MCF 10A (cell line): ENCODE data around the gene COL4A1. TPM values are rescaled to one million over a fixed set of nuclear protein-coding genes. Genes with fewer than 3 reads are reported as not detected.

Experiments
- BruUV-seq: library from RNA; stranded (reverse); fragments of 400-500 nt; replicated peaks from 2 replicates; lab custom pipeline; 2021; lab: Mats Ljungman, UMichigan
- CTCF ChIA-PET: fragments of 300-600 bp; sonication (Branson Sonifier 250); formaldehyde crosslinking; extraction: SDS; loops from one replicate; lab custom pipeline; 2021; ENCODE audit warnings: antibody characterized with exemption, inconsistent platforms; lab: Yijun Ruan, JAX
- POLR2A ChIA-PET: fragments of 300-600, 350-650 bp; sonication (Branson Sonifier 250); formaldehyde crosslinking; extraction: SDS; loops from one replicate; lab custom pipeline; 2020; ENCODE audit warnings: antibody characterized with exemption, inconsistent platforms; lab: Yijun Ruan, JAX
- DNase-seq: peaks from one replicate; pipeline ENCODE4 v3.0.0-alpha.2; 2018; ENCODE audit not compliant: unreplicated experiment
- H3K27ac Mint-ChIP-seq: one replicate; pipeline ENCODE4 v1.8.0; 2022; ENCODE audit warnings: mild to moderate bottlenecking, low read depth, mixed read lengths; ENCODE audit not compliant: unreplicated experiment
- H3K27me3 Mint-ChIP-seq: one replicate; pipeline ENCODE4 v1.8.0; 2022; ENCODE audit warnings: mixed read lengths; ENCODE audit not compliant: insufficient read depth, unreplicated experiment
- H3K36me3 Mint-ChIP-seq: one replicate; pipeline ENCODE4 v1.8.0; 2022; ENCODE audit warnings: mild to moderate bottlenecking, moderate library complexity, mixed read lengths; ENCODE audit not compliant: insufficient read depth, unreplicated experiment
- H3K4me1 Mint-ChIP-seq: one replicate; pipeline ENCODE4 v1.8.0; 2022; ENCODE audit warnings: mixed read lengths; ENCODE audit not compliant: insufficient read depth, unreplicated experiment
- H3K4me3 Mint-ChIP-seq: one replicate; pipeline ENCODE4 v1.8.0; 2022; ENCODE audit warnings: mild to moderate bottlenecking, moderate library complexity, mixed read lengths; ENCODE audit not compliant: unreplicated experiment
- H3K9me3 Mint-ChIP-seq: one replicate; pipeline ENCODE4 v1.8.0; 2022; ENCODE audit warnings: mixed read lengths; ENCODE audit not compliant: unreplicated experiment
- CTCF ChIP-seq: fragments of 200-600 bp; IDR thresholded peaks from one replicate; pipeline ENCODE4 v1.8.0; 2022; ENCODE audit warnings: antibody characterized with exemption, mild to moderate bottlenecking; ENCODE audit not compliant: unreplicated experiment
- intact Hi-C: fragments of 100-400 bp; cut with micrococcal nuclease; formaldehyde crosslinking; loops from 2 replicates; pipeline ENCODE4 v1.14.1; 2022
- total RNA-seq: library from RNA; stranded (reverse); gene quantifications from 2 replicates; pipeline ENCODE4 v1.2.3, GENCODE V29; 2022

The COL4A1 gene
- total RNA-seq, 1 experiment from 2014 or later, result 42.1 TPM

GRCh38 chr13:110334256-110334655, 27.3 kb upstream of the COL4A1 start:
- Mint-ChIP-seq H3K9me3 (no peaks in the 10 kb centered on the region), H3K27ac (no peak overlapping the region), H3K36me3 (peaks cover 3% of the 10 kb centered on the region), H3K27me3 (no peaks in the 10 kb centered on the region), H3K4me3 (no peak overlapping the region), H3K4me1 (peaks cover 4% of the 10 kb centered on the region)
- CTCF ChIA-PET, result interaction anchor here (0.7 kb wide), 1 partner anchor 12 kb away, joined by 4 read pairs; no protein-coding TSS in a partner anchor
- TF ChIP-seq CTCF, result no peak
- no peak for DNase-seq
- intact Hi-C loops, result no loop called here
- no TSS peak for BruUV-seq
- POLR2A ChIA-PET, result no interaction called here

GRCh38 chr13:110333837-110334236, 26.9 kb upstream of the COL4A1 start:
- TF ChIP-seq CTCF, result no peak
- no TSS peak for BruUV-seq
- intact Hi-C loops, result no loop called here
- H3K4me3 Mint-ChIP-seq, result no peak overlapping the region
- peaks cover 4% of the 10 kb centered on the region for H3K4me1 Mint-ChIP-seq
- CTCF ChIA-PET, result no interaction called here
- no peaks in the 10 kb centered on the region for H3K27me3 Mint-ChIP-seq
- H3K9me3 Mint-ChIP-seq, result no peaks in the 10 kb centered on the region
- POLR2A ChIA-PET, result no interaction called here
- H3K27ac Mint-ChIP-seq, result no peak overlapping the region
- H3K36me3 Mint-ChIP-seq, result no peaks in the 10 kb centered on the region
- no peak for DNase-seq

DNA sequence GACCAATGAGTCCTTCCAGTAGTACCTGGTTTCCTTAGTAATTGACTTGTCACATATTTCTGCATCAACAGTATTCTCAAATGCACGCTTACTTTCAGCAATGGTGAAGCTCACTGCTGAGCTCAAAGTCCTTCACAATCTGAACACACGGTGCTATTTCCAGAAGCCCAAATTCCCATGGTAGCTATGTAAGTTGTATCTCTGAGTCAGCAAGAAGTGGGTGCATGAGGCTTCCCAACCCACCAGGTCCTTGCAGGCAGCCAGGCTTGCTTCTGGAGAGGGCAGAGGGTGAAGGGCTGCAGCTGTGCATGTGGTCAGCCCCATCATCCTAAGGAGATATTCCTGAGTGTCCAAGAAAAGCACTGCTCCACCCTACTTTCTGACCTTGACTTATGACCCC, 25.8 kb upstream of the COL4A1 start:
- intact Hi-C loops, result no loop called here
- H3K4me3 Mint-ChIP-seq, result no peak overlapping the region
- BruUV-seq, result no TSS peak
- POLR2A ChIA-PET, result no interaction called here
- CTCF ChIA-PET, result interaction anchor here (0.9 kb wide), 1 partner anchor 79 kb away, joined by 3 read pairs; no protein-coding TSS in a partner anchor
- no peak for TF ChIP-seq CTCF
- peaks cover 4% of the 10 kb centered on the region for H3K4me1 Mint-ChIP-seq
- H3K27ac Mint-ChIP-seq, result no peak overlapping the region
- H3K27me3 Mint-ChIP-seq, result no peaks in the 10 kb centered on the region
- DNase-seq, result no peak
- H3K36me3 Mint-ChIP-seq, result no peaks in the 10 kb centered on the region
- H3K9me3 Mint-ChIP-seq, result no peaks in the 10 kb centered on the region

- Mint-ChIP-seq H3K4me1 (peaks cover 13% of the 10 kb centered on the region), H3K27ac (no peak overlapping the region), H3K27me3 (no peaks in the 10 kb centered on the region), H3K4me3 (no peak overlapping the region), H3K9me3 (no peaks in the 10 kb centered on the region), H3K36me3 (peaks cover 6% of the 10 kb centered on the region)
- no TSS peak for BruUV-seq
- DNase-seq, result no peak
- intact Hi-C loops, result no loop called here
- TF ChIP-seq CTCF, result no peak
- CTCF ChIA-PET, result interaction anchor here (0.6 kb wide), 1 partner anchor 108 kb away, joined by 3 read pairs; no protein-coding TSS in a partner anchor
- POLR2A ChIA-PET, result interaction anchor here (0.6 to 0.9 kb wide), 2 partner anchors 10 to 220 kb away, joined by 3 to 5 read pairs; no protein-coding TSS in a partner anchor
Measured at GRCh38 chr13:110331362-110331761, 24.4 kb upstream of the COL4A1 start.
